ENCODE data around the gene UTS2B. TPM values are rescaled to one million over a fixed set of nuclear protein-coding genes. Genes with fewer than 3 reads are reported as not detected.

UTS2B gene
- total RNA-seq, 1 experiment from 2014 or later: 1.1 TPM

DNA sequence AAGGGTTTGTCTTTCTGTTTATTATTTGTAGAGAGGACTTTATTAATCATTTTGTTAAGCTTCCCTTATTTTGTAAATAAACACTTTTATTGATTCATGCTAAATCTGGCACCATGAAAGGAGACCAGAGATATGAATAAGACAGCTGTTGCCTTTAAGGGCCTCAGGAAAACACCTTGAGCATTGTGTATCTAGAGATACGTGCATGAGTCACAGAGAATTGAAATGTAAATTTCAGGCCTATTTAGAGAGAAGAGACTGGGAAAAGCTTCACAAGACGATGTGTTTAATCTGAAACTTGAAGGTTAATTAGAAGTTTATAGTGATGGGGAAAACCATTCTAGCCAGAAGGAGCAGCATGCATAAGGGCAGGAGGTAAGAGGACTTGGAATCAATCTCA is 28.6 kb upstream of the UTS2B start:
- H3K27ac ChIP-seq: no peak overlapping the region
- H3K4me2 ChIP-seq: no peak overlapping the region
- intact Hi-C loops (cut with micrococcal nuclease; ENCODE audit: unreplicated experiment): no loop called here
- no peak overlapping the region for H2AFZ ChIP-seq
- no peak overlapping the region for H3K4me3 ChIP-seq
- H3K4me1 ChIP-seq (replicated peaks; ENCODE audit: insufficient read depth): peaks cover 51% of the 10 kb centered on the region
- DNase-seq: no peak
- no peak for TF ChIP-seq CTCF (conservative IDR thresholded peaks at IDR 0.05)
- TF ChIP-seq EZH2 (IDR thresholded peaks at IDR 0.05; ENCODE audit: low read depth): no peak
- peaks cover 22% of the 10 kb centered on the region for H3K79me2 ChIP-seq (ENCODE audit: low read depth)
- no TSS peak for BruUV-seq (replicated peaks)
- peaks cover 19% of the 10 kb centered on the region for H3F3A ChIP-seq (ENCODE audit: insufficient read depth, low read depth)
- H3K36me3 ChIP-seq (ENCODE audit: low read depth): peaks cover 51% of the 10 kb centered on the region
- no peaks in the 10 kb centered on the region for H3K9me3 ChIP-seq (ENCODE audit: insufficient read depth, low read depth)
- CTCF ChIA-PET: interaction anchor here (0.6 kb wide), 1 partner anchor 1250 kb away, joined by 3 read pairs; no protein-coding TSS in a partner anchor
- no peaks in the 10 kb centered on the region for H3K27me3 ChIP-seq (ENCODE audit: insufficient read depth, low read depth)
- POLR2A ChIA-PET (ENCODE audit: unreplicated experiment): no interaction called here
- no peaks in the 10 kb centered on the region for H4K20me1 ChIP-seq (ENCODE audit: insufficient read depth)
- no peaks in the 10 kb centered on the region for H3K9me2 ChIP-seq (ENCODE audit: insufficient read depth)

DNA sequence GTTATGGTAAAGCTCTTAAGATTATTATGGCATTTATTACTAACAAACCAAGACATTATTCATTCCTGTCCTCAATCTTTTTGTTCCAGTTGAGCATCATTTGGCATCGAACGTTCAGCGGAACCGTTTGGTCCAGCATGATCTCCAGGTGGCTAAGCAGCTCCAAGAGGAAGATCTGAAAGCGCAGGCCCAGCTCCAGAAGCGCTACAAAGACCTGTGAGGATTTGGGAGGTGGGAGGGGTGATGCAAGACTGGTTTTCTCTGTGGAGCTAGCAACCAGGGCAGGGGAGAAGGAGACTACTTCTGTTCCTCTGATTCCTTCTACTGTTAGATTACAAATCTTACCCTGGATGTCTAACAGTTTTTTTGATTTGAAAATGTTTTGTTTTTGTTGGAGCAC is 27.6 kb upstream of the UTS2B start:
- BruUV-seq (replicated peaks): no TSS peak
- peaks cover 51% of the 10 kb centered on the region for H3K4me1 ChIP-seq (replicated peaks; ENCODE audit: insufficient read depth)
- CTCF ChIA-PET: no interaction called here
- no peak overlapping the region for H3K4me3 ChIP-seq
- no peaks in the 10 kb centered on the region for H4K20me1 ChIP-seq (ENCODE audit: insufficient read depth)
- no peak overlapping the region for H3K4me2 ChIP-seq
- H3K36me3 ChIP-seq (ENCODE audit: low read depth): peaks cover 44% of the 10 kb centered on the region
- no peaks in the 10 kb centered on the region for H3K9me2 ChIP-seq (ENCODE audit: insufficient read depth)
- DNase-seq: no peak
- POLR2A ChIA-PET (ENCODE audit: unreplicated experiment): no interaction called here
- no peak overlapping the region for H2AFZ ChIP-seq
- H3K79me2 ChIP-seq (ENCODE audit: low read depth): peaks cover 32% of the 10 kb centered on the region
- no peaks in the 10 kb centered on the region for H3K27me3 ChIP-seq (ENCODE audit: insufficient read depth, low read depth)
- no peak overlapping the region for H3K27ac ChIP-seq
- H3K9me3 ChIP-seq (ENCODE audit: insufficient read depth, low read depth): no peaks in the 10 kb centered on the region
- intact Hi-C loops (cut with micrococcal nuclease; ENCODE audit: unreplicated experiment): no loop called here
- H3F3A ChIP-seq (ENCODE audit: insufficient read depth, low read depth): peaks cover 19% of the 10 kb centered on the region
- TF ChIP-seq CTCF (conservative IDR thresholded peaks at IDR 0.05): no peak
- TF ChIP-seq EZH2 (IDR thresholded peaks at IDR 0.05; ENCODE audit: low read depth): no peak

DNA sequence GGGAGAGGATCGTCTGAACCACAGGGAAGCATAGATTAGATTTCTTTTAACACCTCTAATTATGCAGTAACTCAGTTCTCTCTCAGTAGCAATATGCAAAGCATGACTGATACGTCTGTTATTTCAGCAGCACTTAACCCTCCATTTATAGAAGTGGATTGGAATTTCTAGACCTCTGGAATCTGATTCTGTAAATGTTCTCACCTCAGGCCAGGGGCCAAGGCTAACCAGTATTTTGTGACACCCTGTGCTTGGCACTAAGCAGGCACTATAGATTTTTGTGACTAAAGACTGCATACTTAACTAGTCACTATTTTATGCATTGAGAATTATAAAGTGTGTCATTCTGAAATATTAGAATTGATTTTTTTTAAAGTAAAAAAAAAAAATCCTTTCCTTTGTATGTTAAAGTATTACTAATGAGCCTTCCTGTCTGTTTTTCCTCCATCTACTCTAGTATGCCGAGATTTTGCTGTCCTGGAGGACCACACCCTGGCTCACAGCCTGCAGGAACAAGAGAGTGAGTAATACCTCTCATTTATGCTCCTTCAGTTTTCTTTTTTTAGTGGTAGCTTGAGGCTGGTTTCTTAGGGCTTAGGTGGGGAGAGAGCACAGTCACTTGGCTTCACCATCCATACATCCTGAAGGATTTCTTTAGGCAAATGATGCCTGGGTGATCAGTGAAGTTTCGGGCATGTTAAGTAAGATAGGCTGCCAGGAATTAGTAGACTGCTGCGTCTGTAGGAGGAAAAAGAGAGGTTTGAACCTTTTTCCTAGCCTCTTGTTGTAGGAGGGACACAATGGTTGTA is 26.5 kb upstream of the UTS2B start:
- H3K9me2 ChIP-seq (ENCODE audit: insufficient read depth): no peaks in the 10 kb centered on the region
- H3K79me2 ChIP-seq (ENCODE audit: low read depth): peaks cover 43% of the 10 kb centered on the region
- no peaks in the 10 kb centered on the region for H3K27me3 ChIP-seq (ENCODE audit: insufficient read depth, low read depth)
- no peaks in the 10 kb centered on the region for H3K9me3 ChIP-seq (ENCODE audit: insufficient read depth, low read depth)
- peak overlapping the region; percentile 31; the same call in 1 of the 2 replicates for H3K4me2 ChIP-seq
- DNase-seq: peak; percentile 62 to 63
- H3K27ac ChIP-seq: peak overlapping the region; percentile 55
- no peak overlapping the region for H2AFZ ChIP-seq
- H3F3A ChIP-seq (ENCODE audit: insufficient read depth, low read depth): peaks cover 20% of the 10 kb centered on the region
- CTCF ChIA-PET: interaction anchor here (0.7 kb wide), 1 partner anchor 20 kb away, joined by 3 read pairs; no protein-coding TSS in a partner anchor
- H3K4me1 ChIP-seq (replicated peaks; ENCODE audit: insufficient read depth): peaks cover 56% of the 10 kb centered on the region
- H3K4me3 ChIP-seq: no peak overlapping the region
- H3K36me3 ChIP-seq (ENCODE audit: low read depth): peaks cover 37% of the 10 kb centered on the region
- no peaks in the 10 kb centered on the region for H4K20me1 ChIP-seq (ENCODE audit: insufficient read depth)
- intact Hi-C loops (cut with micrococcal nuclease; ENCODE audit: unreplicated experiment): no loop called here
- TF ChIP-seq CTCF (conservative IDR thresholded peaks at IDR 0.05) (no peak), EZH2 (IDR thresholded peaks at IDR 0.05; ENCODE audit: low read depth) (no peak)
- no TSS peak for BruUV-seq (replicated peaks)
- POLR2A ChIA-PET (ENCODE audit: unreplicated experiment): interaction anchor here (0.5 to 0.7 kb wide), 2 partner anchors 24 to 215 kb away, joined by 3 to 4 read pairs; no protein-coding TSS in a partner anchor

Data from PC-9 (cell line).